Measurements from ENCODE around the gene EIF4H.
A peak's percentile ranks its signal among the peaks of the same experiment; 100 is the strongest.

EIF4H gene

DNA sequence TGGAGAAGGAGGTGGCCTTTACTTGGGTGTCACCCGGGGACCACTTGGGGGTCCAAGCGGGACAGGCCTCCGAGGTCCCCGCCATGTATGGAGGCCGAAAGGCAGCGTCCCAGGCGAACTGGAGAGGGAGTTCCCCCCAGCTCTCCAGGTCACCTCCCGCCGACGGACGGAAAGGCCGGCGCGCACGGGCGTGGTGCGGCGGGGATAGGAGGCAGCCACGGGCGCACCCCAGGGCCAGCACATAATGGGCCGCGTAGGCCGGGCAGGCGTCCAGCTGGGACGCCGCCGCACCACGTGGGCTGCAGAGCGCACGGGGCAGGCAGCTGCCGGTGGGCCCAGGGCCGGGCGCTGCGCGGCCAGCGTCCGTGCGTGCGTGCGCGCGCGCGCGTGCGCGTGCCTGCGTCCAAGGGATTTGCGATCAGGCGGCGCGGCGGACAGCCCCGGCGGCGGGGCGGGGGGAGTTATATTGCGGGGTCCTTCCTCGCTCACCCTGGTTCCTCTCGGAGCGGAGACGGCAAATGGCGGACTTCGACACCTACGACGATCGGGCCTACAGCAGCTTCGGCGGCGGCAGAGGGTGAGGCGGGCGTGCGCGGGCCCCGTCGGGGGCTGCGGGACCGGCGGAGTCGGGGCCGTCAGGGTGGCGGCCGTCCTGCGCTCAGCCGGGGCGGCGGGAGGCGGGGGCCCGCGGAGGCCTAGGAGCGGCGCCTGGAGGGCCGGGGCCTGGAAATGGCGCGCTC, at the start of gene EIF4H:
Gene EIF4H, plus strand, starts transcription at position 491 of the 740 bp plus-strand sequence. Its CDS starts 28 bp downstream, at position 519.
- TF ChIP-seq, protein P1, sequence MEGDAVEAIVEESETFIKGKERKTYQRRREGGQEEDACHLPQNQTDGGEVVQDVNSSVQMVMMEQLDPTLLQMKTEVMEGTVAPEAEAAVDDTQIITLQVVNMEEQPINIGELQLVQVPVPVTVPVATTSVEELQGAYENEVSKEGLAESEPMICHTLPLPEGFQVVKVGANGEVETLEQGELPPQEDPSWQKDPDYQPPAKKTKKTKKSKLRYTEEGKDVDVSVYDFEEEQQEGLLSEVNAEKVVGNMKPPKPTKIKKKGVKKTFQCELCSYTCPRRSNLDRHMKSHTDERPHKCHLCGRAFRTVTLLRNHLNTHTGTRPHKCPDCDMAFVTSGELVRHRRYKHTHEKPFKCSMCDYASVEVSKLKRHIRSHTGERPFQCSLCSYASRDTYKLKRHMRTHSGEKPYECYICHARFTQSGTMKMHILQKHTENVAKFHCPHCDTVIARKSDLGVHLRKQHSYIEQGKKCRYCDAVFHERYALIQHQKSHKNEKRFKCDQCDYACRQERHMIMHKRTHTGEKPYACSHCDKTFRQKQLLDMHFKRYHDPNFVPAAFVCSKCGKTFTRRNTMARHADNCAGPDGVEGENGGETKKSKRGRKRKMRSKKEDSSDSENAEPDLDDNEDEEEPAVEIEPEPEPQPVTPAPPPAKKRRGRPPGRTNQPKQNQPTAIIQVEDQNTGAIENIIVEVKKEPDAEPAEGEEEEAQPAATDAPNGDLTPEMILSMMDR (IDR thresholded peaks at IDR 0.05; ENCODE audit: low read depth, low read length), result no peak
- in situ Hi-C loops (cut with HindIII; ENCODE audit: low sequenced_read_pairs), result no loop called here
- peak; percentile 96 for DNase-seq (ENCODE audit: low read depth, low spot score)
- H3K4me3 ChIP-seq (ENCODE audit: low read depth, low read length), result peak within 1 kb of the TSS; percentile 65

DNA sequence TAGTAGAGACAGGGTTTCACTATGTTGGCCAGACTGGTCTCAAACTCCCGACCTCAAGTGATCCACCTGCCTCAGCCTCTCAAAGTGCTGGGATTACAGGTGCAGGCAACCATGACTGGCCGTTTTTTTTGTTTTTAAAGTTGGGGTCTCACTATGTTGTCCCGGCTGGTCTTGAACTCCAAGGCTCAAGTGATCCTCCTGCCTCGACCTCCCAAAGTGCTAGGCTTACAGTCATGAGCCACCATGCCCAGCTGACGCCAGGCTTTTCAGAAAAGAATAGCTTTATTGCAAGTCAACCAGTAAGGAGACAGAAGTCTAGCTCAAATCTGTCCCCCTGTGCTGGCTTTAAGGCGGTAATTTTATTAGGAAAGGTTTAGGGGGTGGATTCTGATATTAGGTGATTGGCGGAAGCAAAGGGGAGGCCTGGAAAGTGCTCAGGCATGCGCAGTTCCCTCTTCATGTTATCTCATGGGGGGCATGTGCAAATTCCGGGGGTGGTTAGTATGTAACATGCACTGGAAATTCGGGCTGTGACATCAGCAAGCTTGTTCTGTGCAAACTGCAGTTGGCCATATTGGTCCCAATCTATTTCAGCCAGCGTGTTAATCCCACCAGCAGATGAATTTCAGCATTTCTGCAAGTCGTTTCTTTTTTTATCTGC, 47.8 kb upstream of the EIF4H start:
- no peak for DNase-seq (ENCODE audit: low read depth, low spot score)
- in situ Hi-C loops (cut with HindIII; ENCODE audit: low sequenced_read_pairs), result no loop called here
- H3K4me3 ChIP-seq (ENCODE audit: low read depth, low read length), result no peak overlapping the region
- TF ChIP-seq, protein P1 (IDR thresholded peaks at IDR 0.05; ENCODE audit: low read depth, low read length), result no peak

DNA sequence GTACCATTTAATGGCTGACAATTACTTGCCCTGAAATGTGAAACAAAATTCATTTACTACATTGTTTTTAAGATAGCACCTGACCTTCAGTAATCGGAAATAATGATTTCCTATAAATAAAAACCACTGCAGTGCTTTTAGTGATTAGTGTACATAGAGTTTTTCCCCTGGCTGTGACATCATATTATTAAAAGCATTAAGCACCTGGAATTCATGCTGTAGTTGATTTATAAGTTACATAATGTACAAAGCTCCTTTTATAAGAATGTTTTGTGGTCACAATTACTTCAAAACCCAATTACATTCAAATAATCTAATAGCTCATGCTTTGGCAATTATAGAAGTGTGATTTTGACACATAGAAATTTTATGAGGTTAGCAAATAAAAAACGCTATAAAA, 44.3 kb upstream of the EIF4H start:
- in situ Hi-C loops (cut with HindIII; ENCODE audit: low sequenced_read_pairs), result no loop called here
- DNase-seq (ENCODE audit: low read depth, low spot score), result no peak
- no peak overlapping the region for H3K4me3 ChIP-seq (ENCODE audit: low read depth, low read length)
- TF ChIP-seq, protein P1 (IDR thresholded peaks at IDR 0.05; ENCODE audit: low read depth, low read length), result no peak

DNA sequence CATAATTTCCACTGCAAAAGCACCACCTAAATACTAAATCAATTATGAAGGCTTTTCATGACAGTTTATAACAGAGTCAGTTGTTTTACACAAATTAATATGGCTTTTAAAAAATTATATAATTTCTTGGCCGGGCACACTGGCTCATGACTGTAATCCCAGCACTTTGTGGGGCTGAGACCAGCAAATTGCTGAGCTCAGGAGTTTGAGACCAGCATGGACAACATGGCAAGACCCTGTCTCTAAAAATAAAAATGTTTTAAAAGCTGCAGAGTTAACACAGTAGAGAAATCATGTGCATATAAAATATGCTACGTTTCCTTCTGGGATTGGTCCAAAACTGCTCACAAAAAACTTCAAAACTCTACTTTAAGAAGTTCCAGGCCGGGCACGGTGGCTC, 43.6 kb upstream of the EIF4H start:
- in situ Hi-C loops (cut with HindIII; ENCODE audit: low sequenced_read_pairs), result no loop called here
- no peak overlapping the region for H3K4me3 ChIP-seq (ENCODE audit: low read depth, low read length)
- DNase-seq (ENCODE audit: low read depth, low spot score), result no peak
- TF ChIP-seq, protein P1 (IDR thresholded peaks at IDR 0.05; ENCODE audit: low read depth, low read length), result no peak

DNA sequence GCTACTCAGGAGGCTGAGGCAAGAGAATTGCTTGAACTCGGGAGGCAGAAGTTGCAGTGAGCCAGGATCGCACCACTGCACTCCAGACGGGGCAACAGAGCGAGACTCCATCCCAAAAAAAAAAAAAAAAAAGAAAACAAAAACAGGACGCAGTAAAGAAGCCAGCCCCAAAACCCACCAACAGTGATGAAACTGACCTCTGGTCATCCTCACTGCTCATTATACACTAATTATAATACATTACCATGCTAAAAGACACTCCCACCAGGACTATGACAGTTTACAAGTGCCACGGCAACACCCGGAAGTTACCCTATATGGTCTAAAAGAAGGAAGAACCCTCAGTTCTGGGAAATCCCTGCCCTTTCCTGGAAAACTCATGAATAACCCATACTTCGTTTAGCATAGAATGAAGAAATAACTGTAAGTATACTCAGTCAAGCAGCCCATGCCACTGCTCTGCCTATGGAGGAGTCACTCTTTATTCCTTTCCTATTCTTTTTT, 40.0 kb upstream of the EIF4H start:
- in situ Hi-C loops (cut with HindIII; ENCODE audit: low sequenced_read_pairs), result no loop called here
- H3K4me3 ChIP-seq (ENCODE audit: low read depth, low read length), result no peak overlapping the region
- DNase-seq (ENCODE audit: low read depth, low spot score), result no peak
- TF ChIP-seq, protein P1 (IDR thresholded peaks at IDR 0.05; ENCODE audit: low read depth, low read length), result no peak

DNA sequence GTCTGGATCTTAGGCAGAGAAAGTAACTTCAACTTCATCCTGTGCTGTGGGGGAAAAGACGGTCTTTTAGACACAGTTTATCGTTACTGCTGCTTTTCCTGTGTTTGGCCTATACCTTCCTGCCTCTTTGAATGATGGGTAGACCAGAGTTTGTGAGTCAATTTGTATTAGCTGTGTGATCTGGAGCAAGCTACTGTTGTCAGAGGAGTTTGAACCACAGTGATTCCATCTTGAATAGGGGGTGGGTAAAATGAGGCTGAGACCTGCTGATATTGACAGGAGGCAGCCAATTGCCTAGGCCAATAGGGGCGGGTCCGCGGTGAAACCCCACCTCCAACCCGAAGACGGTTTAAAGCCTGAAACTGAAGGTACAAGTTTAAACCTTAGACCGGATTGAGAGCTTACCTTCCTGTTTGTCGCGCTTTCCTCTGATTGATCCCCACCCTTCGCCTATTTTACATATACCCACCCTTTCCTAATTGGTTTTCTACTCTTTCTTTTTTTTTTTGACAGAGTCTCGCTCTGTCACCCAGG, 35.8 kb upstream of the EIF4H start:
- no peak overlapping the region for H3K4me3 ChIP-seq (ENCODE audit: low read depth, low read length)
- in situ Hi-C loops (cut with HindIII; ENCODE audit: low sequenced_read_pairs), result no loop called here
- TF ChIP-seq, protein P1 (IDR thresholded peaks at IDR 0.05; ENCODE audit: low read depth, low read length), result no peak
- DNase-seq (ENCODE audit: low read depth, low spot score), result no peak
